Esophagus mucosa (tissue), 1 donor: Measurements from ENCODE around the gene CREBL2. TPM values are rescaled to one million over a fixed set of nuclear protein-coding genes. Genes with fewer than 3 reads are reported as not detected.

Source experiments
- ATAC-seq: fragments of 200-7000 bp; cut with Tn5 transposase; one replicate; pipeline ENCODE4 v1.9.1; 2020
- total RNA-seq: library from RNA; stranded (reverse); gene quantifications from one replicate; pipeline ENCODE4 v1.2.4, GENCODE V29; 2023
- donor health status: DM: yes; HTN: yes; CAD: no.

Gene CREBL2
- total RNA-seq, 1 donor from 2014 or later = 9.2 TPM

DNA sequence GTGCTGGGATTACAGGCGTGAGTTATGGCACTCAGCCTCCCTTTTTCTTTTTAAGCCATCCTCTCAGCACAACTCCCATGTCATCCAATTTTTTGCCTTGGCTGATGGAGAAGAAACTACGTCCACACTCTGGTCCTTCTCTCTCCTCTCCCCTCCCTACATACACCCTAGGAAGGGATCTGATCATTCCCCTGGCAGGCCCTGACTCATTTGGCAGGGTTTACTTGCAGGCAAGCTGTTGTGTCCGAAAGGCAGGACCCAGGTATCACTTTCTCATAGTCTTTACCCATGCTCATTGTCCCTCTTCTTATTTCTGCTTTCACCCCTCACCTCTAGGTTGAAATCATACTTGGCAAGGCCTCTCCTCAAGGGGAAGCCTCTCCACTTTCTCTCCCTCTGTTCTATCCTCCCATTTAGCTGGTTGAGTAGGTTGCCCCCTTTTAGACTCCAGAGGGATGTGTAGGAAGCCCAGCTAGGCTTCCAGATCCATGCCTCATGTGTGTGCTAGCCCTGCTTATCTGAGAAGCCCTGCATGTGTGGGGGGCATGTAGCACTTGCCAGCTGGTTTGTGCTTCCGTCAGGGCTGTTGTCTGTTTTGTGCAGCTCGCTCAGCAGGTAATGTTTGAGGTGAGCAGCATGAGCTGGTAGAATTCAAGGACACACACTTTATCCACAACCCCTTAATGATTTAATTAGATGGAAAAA, 69.5 kb downstream of the CREBL2 start:
- ATAC-seq = no peak

DNA sequence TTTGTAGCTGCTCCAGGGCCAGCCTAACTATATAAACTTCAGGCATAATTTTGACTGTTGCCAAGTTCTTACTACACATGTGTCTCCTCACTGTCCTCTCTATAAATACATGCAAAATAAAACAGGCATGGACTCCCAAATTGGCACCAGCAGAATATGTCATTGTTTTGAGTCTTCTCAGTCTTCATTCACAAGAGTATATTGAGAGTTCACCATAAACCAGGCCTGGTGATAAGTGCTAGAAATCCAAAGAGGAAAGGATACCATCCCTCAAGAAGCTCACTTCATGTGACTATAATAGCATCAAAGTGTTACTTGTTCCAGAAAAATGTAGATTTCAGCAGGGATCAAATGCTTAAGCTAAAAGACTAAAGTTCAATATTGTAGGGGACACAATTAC, 70.6 kb downstream of the CREBL2 start:
- no peak for ATAC-seq

DNA sequence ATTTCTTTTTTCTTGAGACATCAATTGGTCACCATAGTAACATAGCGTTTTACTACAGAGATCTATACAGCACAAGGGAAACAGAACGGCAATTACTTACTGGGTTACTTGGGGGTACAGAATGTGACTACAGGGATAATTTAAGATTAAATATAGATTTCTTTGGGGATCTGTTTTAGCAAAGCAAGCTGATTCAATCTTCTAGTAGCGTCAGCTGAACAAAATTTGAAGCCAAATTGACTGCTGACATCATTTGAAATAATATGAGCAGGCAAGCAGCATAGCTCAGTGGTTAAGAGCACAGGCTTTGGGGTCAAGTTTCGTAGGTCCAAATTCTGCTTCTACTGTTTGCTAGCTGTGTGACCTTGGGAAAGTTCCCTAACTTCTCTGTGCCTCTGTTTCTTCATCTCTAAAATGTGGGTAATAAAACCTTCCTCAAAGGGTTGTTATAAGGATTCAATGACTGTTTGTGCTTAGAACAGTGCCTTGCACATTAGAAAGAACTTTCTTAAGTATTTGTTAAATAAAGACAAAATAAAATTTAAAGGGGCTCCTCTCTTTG, 71.5 kb downstream of the CREBL2 start:
- ATAC-seq = no peak

DNA sequence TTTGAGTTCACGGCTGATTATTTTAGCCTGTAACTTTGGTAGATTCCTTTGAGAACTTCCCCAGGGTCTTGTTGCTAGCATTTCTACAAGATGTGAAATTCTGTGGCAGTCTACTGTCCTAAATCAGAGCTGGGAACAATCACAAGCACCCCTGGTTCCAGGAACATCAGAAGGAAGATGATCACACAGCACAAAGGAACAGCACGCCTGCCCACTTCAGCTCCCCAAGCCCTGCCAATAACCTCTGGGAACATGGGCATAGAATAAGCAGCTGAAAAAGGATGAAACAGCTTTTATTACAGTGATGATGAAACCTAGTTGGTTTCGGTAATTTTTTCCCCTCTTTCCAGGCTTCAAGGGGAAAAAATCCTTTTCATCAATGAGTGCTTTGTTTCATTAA, 72.0 kb downstream of the CREBL2 start:
- ATAC-seq = no peak

DNA sequence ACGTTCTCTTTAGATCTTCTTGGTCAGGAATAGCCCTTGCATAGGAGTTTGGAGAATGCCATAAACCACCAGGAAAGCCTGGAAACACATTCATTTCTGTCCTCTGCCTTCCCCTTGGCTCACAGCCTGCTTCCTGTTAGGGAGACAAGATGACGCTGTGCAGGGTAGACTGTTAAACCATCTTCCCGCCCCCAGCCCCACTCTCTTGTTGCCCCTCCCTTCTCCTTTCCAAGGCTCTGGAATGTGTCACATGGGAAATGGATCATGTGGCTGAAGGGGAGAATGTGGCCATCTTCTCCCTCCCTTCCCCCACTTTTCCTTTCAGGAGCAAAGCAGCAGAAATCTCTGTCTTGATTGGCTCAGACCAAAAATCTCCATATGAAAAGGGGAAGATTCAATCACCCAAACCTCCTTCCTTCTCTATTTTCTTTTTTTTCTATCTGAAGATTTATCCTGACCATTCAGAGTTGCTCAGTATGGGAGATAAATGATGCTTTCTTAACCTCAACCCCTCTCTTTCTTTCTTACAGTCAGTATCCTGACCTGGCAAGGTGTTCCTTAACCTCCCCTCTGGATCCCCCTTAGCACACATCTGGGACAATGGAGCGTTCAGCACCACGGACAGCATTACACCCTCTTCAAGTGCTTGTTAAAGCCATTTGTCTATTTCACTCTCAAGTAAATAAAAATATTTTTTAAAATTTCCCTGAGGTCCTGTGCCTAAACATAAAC, 72.9 kb downstream of the CREBL2 start:
- ATAC-seq = no peak

DNA sequence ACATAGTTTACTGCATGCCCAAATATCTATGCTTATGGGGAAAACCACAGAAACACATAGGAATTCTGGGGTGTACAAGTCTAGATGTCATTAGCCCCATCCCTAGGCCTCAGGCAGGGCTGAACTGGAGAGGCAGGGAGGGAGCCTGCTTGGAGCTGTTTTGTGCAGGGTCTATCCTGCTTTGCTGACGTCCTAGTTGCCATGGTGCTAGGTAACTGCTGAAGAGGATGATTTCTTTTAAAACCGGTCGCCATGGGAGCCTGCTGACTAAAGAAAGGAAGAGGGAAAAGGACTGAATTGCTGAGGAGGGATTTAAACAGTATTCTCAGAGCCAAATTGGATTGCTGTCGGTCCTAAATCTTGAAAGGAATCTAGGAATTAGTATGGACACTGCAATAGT, 73.6 kb downstream of the CREBL2 start:
- ATAC-seq = no peak

DNA sequence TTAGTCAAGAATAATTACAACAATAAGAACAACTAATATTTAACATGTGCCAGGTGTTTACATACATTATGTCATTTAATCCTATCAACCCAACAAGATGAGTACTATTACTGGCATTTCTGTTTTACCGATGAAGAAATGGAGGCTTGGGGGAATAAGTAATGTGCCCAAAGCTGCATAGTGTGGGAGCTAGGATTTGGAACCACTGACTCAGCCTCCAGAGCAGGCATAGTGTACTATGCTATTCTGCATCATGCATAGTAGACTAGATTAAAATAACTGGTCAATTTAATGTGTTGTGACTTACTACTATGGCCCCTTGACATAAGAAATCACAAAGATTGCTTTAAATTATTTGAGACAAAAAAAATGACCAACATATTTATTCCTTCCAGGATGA, 74.8 kb downstream of the CREBL2 start:
- no peak for ATAC-seq

DNA sequence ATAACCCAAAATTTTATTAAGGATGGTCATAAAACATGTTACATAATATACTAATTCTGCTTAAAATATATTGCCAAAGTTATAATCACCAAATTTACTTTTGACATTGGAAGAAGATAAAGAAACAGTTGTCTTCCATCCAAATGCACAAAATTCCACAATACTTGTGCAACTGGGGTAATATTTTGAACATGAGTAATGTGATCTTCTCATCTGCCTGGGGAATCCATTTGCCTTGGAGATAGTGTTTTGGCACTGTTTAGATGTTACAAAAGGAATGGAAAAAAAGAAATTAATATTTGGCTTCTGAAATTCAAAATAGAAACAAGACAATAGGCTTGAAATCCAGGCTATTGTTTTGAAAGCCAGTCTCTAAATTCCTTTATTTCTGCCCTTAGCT, 75.2 kb downstream of the CREBL2 start:
- ATAC-seq = no peak

DNA sequence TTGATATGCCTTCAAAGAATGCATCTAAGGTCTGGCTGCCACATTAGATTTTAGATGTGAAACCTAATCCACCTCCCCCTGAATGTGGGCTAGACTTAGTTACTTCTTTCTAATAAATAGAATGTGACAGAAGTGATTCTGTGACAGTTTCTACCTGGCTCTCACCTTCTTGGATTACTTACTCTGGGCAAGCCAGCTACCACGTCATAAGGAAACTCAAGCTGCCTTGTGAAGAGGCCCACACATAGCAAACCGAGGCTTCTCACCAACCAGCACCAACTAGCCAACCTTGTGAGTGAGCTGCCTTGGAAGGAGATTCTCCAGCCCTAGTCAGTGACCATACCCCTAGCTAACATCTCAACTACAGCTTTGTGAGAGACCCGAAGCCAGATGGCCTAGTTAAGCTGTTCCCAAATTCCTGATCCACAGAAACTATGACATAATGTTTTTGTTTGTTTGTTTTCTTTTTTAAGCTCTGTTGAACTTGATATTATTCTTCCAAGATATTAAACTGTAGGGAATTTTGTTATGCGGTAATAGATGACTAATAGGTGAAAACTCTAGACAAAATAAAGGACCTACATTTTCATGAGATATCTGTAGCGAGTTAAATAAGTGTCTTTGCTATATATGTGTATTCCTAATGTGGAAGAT, 78.1 kb downstream of the CREBL2 start:
- ATAC-seq = no peak

DNA sequence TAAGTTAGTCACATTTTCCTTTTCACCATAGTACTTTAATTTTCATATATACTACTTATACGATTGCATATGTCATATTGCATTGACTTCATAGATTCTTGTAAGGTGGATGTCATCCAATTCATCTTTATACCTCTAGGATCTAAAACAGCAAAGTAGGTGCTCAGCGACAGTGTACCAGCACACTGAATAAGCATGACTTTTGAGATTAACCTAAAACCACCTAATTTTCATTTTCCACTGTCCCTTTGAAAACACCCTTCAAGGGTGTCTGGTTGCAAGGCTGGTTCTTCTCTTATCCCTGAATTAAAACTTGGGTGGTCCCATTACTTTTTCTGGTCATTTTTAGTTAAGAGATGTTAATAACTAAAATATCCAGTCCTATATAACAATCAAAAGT, 79.9 kb downstream of the CREBL2 start:
- no peak for ATAC-seq

DNA sequence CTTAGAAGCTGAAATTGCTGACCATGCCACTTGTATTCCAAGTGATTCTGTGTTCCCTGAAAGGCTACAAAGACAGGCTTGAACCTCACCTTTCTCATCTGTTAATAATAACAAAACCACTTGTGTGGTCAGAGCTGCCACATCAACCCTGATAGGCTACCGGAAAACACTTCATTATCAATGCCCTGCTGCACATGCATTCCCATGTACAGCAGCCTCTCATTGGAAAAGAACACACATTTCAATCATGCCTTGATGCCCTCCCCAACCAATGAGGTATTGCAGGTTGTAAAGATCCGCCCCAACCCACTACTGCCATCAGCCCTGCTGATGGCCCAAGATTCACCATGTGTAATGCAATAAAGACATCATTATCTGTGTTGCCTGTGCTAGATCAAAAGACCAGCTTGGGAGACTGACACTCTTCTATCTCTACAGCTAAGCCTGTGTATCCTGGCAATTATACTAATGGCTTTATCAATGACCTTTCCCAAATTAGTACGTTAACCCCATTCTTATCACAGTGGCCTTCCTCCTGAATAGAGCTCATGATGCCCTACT, 81.5 kb downstream of the CREBL2 start:
- no peak for ATAC-seq

Other genes starting within 250 kb of the CREBL2 start
- gene DUSP16, start 49.0 kb upstream of the CREBL2 start, total RNA-seq = 22.3 TPM
- 0.36 TPM for gene GPR19, start 84.3 kb downstream of the CREBL2 start, total RNA-seq
- gene CDKN1B, start 105.5 kb downstream of the CREBL2 start, total RNA-seq = 20.4 TPM
- gene APOLD1, start 173.8 kb downstream of the CREBL2 start, total RNA-seq = 3.1 TPM
- gene DDX47, start 201.5 kb downstream of the CREBL2 start, total RNA-seq = 36.5 TPM